A549 (cell line): Measurements from ENCODE around the gene PLXNA3. TPM values are rescaled to one million over a fixed set of nuclear protein-coding genes. Genes with fewer than 3 reads are reported as not detected.

Experiments used
- ATAC-seq, 2 experiments: fragments of 200-7000 bp in 1 of 2; fragments of >200 bp in 1 of 2; cut with Nextera tagmentation in 1 of 2; cut with Tn5 transposase in 1 of 2; 3 replicates each; pipeline versions ENCODE4 v1.8.0 to v1.9.1; 2018 to 2020; ENCODE audit warnings: mild to moderate bottlenecking in 1 of 2, moderate library complexity in 1 of 2
- CTCF ChIA-PET: fragments of 300-600 bp; sonication (Branson Sonifier 250); formaldehyde crosslinking; extraction: SDS; loops from one replicate; lab custom pipeline; 2021; ENCODE audit warnings: antibody characterized with exemption, inconsistent platforms; lab: Yijun Ruan, JAX
- POLR2A ChIA-PET: fragments of 350-600 bp; formaldehyde crosslinking; extraction: SDS; loops from one replicate; lab custom pipeline; 2021; ENCODE audit warnings: antibody characterized with exemption, inconsistent platforms; lab: Yijun Ruan, JAX
- DNase-seq, 2 experiments: peaks; one replicate each; pipeline versions ENCODE4 v3.0.0 to v3.0.0-alpha.2; 2011 to 2016; ENCODE audit warnings: low read depth in 1 of 2, low spot score in 1 of 2
- FAIRE-seq: peaks from 2 replicates; lab custom pipeline; 2011; peaks lifted over from hg19 to GRCh38; lab: Jason Lieb, UNC
- H3K27ac ChIP-seq, 2 experiments: fragments of >200 bp; sonication (Bioruptor Twin); formaldehyde crosslinking; 3 replicates each; pipeline ENCODE4 v1.5.1; 2016 to 2017
- H3K4me1 ChIP-seq: fragments of >200 bp; sonication (Bioruptor Twin); formaldehyde crosslinking; 3 replicates; pipeline ENCODE4 v1.6.1; 2016
- H3K4me2 ChIP-seq: fragments of >200 bp; sonication (Bioruptor Twin); formaldehyde crosslinking; 3 replicates; pipeline ENCODE4 v1.6.1; 2016
- H3K4me3 ChIP-seq: fragments of >200 bp; sonication (Bioruptor Twin); formaldehyde crosslinking; 3 replicates; pipeline ENCODE4 v1.5.1; 2016
- H3K9me3 ChIP-seq: fragments of >200 bp; sonication (Bioruptor Twin); formaldehyde crosslinking; 3 replicates; pipeline ENCODE4 v1.6.1; 2016
- BHLHE40 ChIP-seq: IDR thresholded peaks from 2 replicates; pipeline ENCODE4 v1.6.1; 2012; ENCODE audit warnings: low read depth, low read length, inconsistent platforms
- CBX2 ChIP-seq: fragments of 200-600 bp; sonication (generic); IDR thresholded peaks from 2 replicates; pipeline ENCODE4 v1.6.1; 2016; ENCODE audit warnings: low read depth, mild to moderate bottlenecking, borderline replicate concordance
- CEBPB ChIP-seq, 2 experiments: fragments of >200 bp in 1 of 2; sonication (Bioruptor Twin) in 1 of 2; formaldehyde crosslinking in 1 of 2; IDR thresholded peaks; 2 replicates each; pipeline ENCODE4 v1.6.1; 2012 to 2016
- EHF ChIP-seq: fragments of 250-450 bp; sonication (Bioruptor Pico); IDR thresholded peaks from 2 replicates; pipeline ENCODE4 v1.5.0; 2020; ENCODE audit warnings: mild to moderate bottlenecking
- EHMT2 ChIP-seq: fragments of 200-600 bp; sonication (generic); IDR thresholded peaks from 2 replicates; pipeline ENCODE4 v1.6.1; 2016; ENCODE audit warnings: antibody characterized with exemption, low read depth, mild to moderate bottlenecking, moderate library complexity
- EP300 ChIP-seq, 2 experiments: fragments of >200 bp; sonication (Bioruptor Twin); formaldehyde crosslinking; IDR thresholded peaks; 2 replicates in 1 of 2; 3 replicates in 1 of 2; pipeline ENCODE4 v1.6.1; 2016 to 2017
- ESRRA ChIP-seq: fragments of 150-350 bp; IDR thresholded peaks from 2 replicates; pipeline ENCODE4 v1.6.1; 2014; ENCODE audit warnings: mild to moderate bottlenecking, low read length, borderline replicate concordance
- FOSB ChIP-seq: fragments of 250-450 bp; sonication (Bioruptor Pico); IDR thresholded peaks from 2 replicates; pipeline ENCODE4 v1.5.0; 2020; ENCODE audit warnings: mild to moderate bottlenecking, moderate library complexity
- FOSL2 ChIP-seq, 2 experiments: fragments of 450-650 bp in 1 of 2; fragments of >200 bp in 1 of 2; sonication (Bioruptor Twin) in 1 of 2; formaldehyde crosslinking; IDR thresholded peaks; 2 replicates each; pipeline versions ENCODE4 v1.5.0 to v1.6.1; 2016 to 2020; ENCODE audit warnings: mild to moderate bottlenecking in 1 of 2, moderate library complexity in 1 of 2
- HDAC2 ChIP-seq: fragments of 200-600 bp; sonication (generic); IDR thresholded peaks from 2 replicates; pipeline ENCODE4 v1.6.1; 2016
- HOXA7 ChIP-seq: fragments of 250-450 bp; sonication (Bioruptor Pico); IDR thresholded peaks from 2 replicates; pipeline ENCODE4 v1.5.0; 2020; ENCODE audit warnings: mild to moderate bottlenecking, moderate library complexity
- HOXB13 ChIP-seq: fragments of 250-450 bp; sonication (Bioruptor Pico); IDR thresholded peaks from 2 replicates; pipeline ENCODE4 v1.5.0; 2020; ENCODE audit warnings: low read depth, mild to moderate bottlenecking, moderate library complexity
- HOXB5 ChIP-seq: fragments of 250-450 bp; sonication (Bioruptor Pico); IDR thresholded peaks from 2 replicates; pipeline ENCODE4 v1.5.0; 2020; ENCODE audit warnings: mild to moderate bottlenecking, moderate library complexity
- MAFK ChIP-seq: fragments of 450-650 bp; IDR thresholded peaks from 2 replicates; pipeline ENCODE4 v1.6.1; 2014; ENCODE audit not compliant: partially characterized antibody
- MAZ ChIP-seq: fragments of 150-350 bp; IDR thresholded peaks from 2 replicates; pipeline ENCODE4 v1.6.1; 2014; ENCODE audit warnings: antibody characterized with exemption, low read depth, low read length, borderline replicate concordance
- NFE2L2 ChIP-seq: fragments of 150-350 bp; conservative IDR thresholded peaks from 2 replicates; pipeline ENCODE4 v1.6.1; 2014; ENCODE audit warnings: low read length
- NR3C1 ChIP-seq: fragments of >200 bp; sonication (Bioruptor Twin); formaldehyde crosslinking; IDR thresholded peaks from 3 replicates; pipeline ENCODE4 v1.6.1; 2017
- RAD21 ChIP-seq, 2 experiments: fragments of >200 bp in 1 of 2; sonication (Bioruptor Twin) in 1 of 2; formaldehyde crosslinking in 1 of 2; IDR thresholded peaks in 1 of 2; conservative IDR thresholded peaks in 1 of 2; 2 replicates in 1 of 2; 3 replicates in 1 of 2; pipeline ENCODE4 v1.6.1; 2012 to 2018; ENCODE audit warnings: inconsistent platforms in 1 of 2
- RCOR1 ChIP-seq: fragments of 150-350 bp; IDR thresholded peaks from 2 replicates; pipeline ENCODE4 v1.6.1; 2014; ENCODE audit warnings: antibody characterized with exemption, low read length, low read depth
- RNF2 ChIP-seq: fragments of 200-600 bp; sonication (generic); IDR thresholded peaks from 2 replicates; pipeline ENCODE4 v1.6.1; 2016; ENCODE audit warnings: low read depth, mild to moderate bottlenecking, antibody characterized with exemption, moderate library complexity, borderline replicate concordance
- SMC3 ChIP-seq: fragments of >200 bp; sonication (Bioruptor Twin); formaldehyde crosslinking; IDR thresholded peaks from 3 replicates; pipeline ENCODE4 v1.6.1; 2018; ENCODE audit warnings: inconsistent platforms
- SREBF2 ChIP-seq: fragments of 450-650 bp; IDR thresholded peaks from 2 replicates; pipeline ENCODE4 v1.6.1; 2014; ENCODE audit warnings: mild to moderate bottlenecking, moderate library complexity
- ZFP36 ChIP-seq: fragments of 450-650 bp; IDR thresholded peaks from 2 replicates; pipeline ENCODE4 v1.6.1; 2014; ENCODE audit warnings: borderline replicate concordance; ENCODE audit not compliant: partially characterized antibody
- ZNF302 ChIP-seq: fragments of 250-450 bp; sonication (Bioruptor Pico); IDR thresholded peaks from 2 replicates; pipeline ENCODE4 v1.9.0; 2021; ENCODE audit warnings: inconsistent platforms, mild to moderate bottlenecking, moderate library complexity
- WGBS: methylation state at CpG from one replicate; pipeline ENCODE4 v1.1.6; 2017; ENCODE audit errors: missing lambda C conversion rate; 5-methylcytosine and 5-hydroxymethylcytosine counted together
- polyA plus RNA-seq, 4 experiments: library from polyadenylated mRNA; depleted of rRNA in 3 of 4; stranded (reverse); fragments of >200 nt; fragmentation: RNase III in 1 of 4; extraction: RNeasy Plus Mini Kit Qiagen cat#74134 plus additional on column Dnase treatment in 1 of 4; gene quantifications; 2 replicates in 3 of 4; 3 replicates in 1 of 4; pipeline ENCODE4 v1.2.3, GENCODE V29; 2011 to 2017
- TF ChIP-seq, protein P1 (sequence below): fragments of >200 bp; sonication (Bioruptor Twin); formaldehyde crosslinking; IDR thresholded peaks from 2 replicates; pipeline ENCODE4 v1.6.1; 2016
- TF ChIP-seq, protein P2 (sequence below): fragments of >200 bp; sonication (Bioruptor Twin); formaldehyde crosslinking; IDR thresholded peaks from 3 replicates; pipeline ENCODE4 v1.5.1; 2016
- TF ChIP-seq, protein P3 (sequence below): IDR thresholded peaks from 2 replicates; pipeline ENCODE4 v1.6.1; 2012

PLXNA3 gene
- polyA plus RNA-seq, 2 of the 4 experiments (the other 2 are of a cell fraction), result 3.4 to 10.1 TPM

DNA sequence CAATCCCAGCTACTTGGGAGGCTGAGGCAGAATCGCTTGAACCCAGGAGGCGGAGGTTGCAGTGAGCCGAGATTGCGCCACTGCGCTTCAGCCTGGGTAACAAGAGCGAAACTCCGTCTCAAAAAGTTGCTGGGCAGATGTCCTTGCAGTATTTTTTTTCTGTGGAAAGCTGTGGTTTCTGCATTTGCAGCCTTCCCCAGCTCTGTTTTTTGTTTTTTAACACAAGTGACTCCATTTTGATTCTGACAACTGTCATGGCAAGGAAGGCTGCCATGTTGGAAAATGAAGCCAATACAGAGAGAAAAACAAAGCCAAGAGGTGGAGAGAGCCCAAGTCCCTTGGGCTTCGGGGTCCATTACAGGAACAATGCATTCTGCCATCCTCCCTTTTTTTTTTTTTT lies 44.0 kb downstream of the PLXNA3 start:
- no peak for FAIRE-seq
- CTCF ChIA-PET, result interaction anchor here (0.6 to 2.1 kb wide), 2 partner anchors 10 to 13 kb away, joined by 3 to 7 read pairs; no protein-coding TSS in a partner anchor

DNA sequence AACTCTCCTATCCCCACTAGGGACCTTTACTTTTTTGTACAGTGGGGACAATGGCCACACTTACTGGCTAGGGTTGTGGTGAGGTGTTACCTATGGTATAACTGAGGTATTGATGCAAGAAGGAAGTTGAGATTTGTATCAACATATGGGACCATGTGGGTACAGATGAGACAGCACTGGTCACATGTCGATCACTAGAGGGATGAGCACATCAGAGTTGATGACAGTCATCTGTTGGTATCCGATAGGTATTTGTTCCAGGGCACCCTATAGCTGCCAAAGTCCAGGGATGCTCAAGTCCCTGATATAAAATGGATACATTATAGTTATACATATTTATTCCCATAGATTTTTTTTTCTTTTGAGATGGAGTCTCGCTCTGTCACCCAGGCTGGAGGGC lies 44.9 kb downstream of the PLXNA3 start:
- 71% methylated on average over 3 of the region's 3 CpGs for WGBS
- H3K9me3 ChIP-seq, result no peaks in the 10 kb centered on the region
- FAIRE-seq, result no peak
- no peaks in the 10 kb centered on the region for H3K4me1 ChIP-seq
- CTCF ChIA-PET, result interaction anchor here (2.1 kb wide), 1 partner anchor 11 kb away, joined by 7 read pairs; no protein-coding TSS in a partner anchor
- no peak overlapping the region for H3K4me2 ChIP-seq
- H3K4me3 ChIP-seq, result no peak overlapping the region
- POLR2A ChIA-PET, result no interaction called here
- H3K27ac ChIP-seq, result no peak overlapping the region
- TF ChIP-seq NR3C1 (no peak), EHMT2 (no peak), CEBPB (IDR thresholded peaks at IDR 0.05) (no peak), FOSB (no peak), HOXB13 (CRISPR knock-in tag) (no peak), MAZ (no peak), RCOR1 (no peak), BHLHE40 (no peak), HDAC2 (no peak), ZFP36 (no peak), RAD21 (conservative IDR thresholded peaks at IDR 0.05 in 1 of 2, IDR thresholded peaks at IDR 0.05 in 1 of 2) (no peak), EP300 (IDR thresholded peaks at IDR 0.05) (no peak), RNF2 (no peak), HOXB5 (CRISPR knock-in tag) (no peak), SREBF2 (no peak), NFE2L2 (no peak), CBX2 (no peak)
- TF ChIP-seq, protein P1, sequence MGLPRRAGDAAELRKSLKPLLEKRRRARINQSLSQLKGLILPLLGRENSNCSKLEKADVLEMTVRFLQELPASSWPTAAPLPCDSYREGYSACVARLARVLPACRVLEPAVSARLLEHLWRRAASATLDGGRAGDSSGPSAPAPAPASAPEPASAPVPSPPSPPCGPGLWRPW, result no peak
- TF ChIP-seq, protein P2, sequence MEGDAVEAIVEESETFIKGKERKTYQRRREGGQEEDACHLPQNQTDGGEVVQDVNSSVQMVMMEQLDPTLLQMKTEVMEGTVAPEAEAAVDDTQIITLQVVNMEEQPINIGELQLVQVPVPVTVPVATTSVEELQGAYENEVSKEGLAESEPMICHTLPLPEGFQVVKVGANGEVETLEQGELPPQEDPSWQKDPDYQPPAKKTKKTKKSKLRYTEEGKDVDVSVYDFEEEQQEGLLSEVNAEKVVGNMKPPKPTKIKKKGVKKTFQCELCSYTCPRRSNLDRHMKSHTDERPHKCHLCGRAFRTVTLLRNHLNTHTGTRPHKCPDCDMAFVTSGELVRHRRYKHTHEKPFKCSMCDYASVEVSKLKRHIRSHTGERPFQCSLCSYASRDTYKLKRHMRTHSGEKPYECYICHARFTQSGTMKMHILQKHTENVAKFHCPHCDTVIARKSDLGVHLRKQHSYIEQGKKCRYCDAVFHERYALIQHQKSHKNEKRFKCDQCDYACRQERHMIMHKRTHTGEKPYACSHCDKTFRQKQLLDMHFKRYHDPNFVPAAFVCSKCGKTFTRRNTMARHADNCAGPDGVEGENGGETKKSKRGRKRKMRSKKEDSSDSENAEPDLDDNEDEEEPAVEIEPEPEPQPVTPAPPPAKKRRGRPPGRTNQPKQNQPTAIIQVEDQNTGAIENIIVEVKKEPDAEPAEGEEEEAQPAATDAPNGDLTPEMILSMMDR, result no peak
- TF ChIP-seq, protein P3, sequence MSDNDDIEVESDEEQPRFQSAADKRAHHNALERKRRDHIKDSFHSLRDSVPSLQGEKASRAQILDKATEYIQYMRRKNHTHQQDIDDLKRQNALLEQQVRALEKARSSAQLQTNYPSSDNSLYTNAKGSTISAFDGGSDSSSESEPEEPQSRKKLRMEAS, result no peak
- DNase-seq, result no peak
- peak; percentile 14 to 51; a peak in 2 of 6 replicates for ATAC-seq

More for the DNA sequence above, 44.0 kb downstream of the PLXNA3 start:
- 71% methylated on average over 8 of the region's 8 CpGs for WGBS
- POLR2A ChIA-PET, result no interaction called here
- Histone ChIP-seq H3K4me3 (no peak overlapping the region), H3K4me1 (no peaks in the 10 kb centered on the region), H3K9me3 (no peaks in the 10 kb centered on the region), H3K27ac (no peak overlapping the region), H3K4me2 (no peak overlapping the region)
- ATAC-seq, result no peak
- no peak for TF ChIP-seq ZNF302 (CRISPR knock-in tag)
- no peak for TF ChIP-seq HOXA7
- no peak for TF ChIP-seq RNF2
- no peak for TF ChIP-seq SMC3
- no peak for TF ChIP-seq MAZ
- no peak for TF ChIP-seq SREBF2
- TF ChIP-seq FOSL2 (IDR thresholded peaks at IDR 0.05), result no peak
- no peak for TF ChIP-seq FOSL2 (CRISPR knock-in tag; IDR thresholded peaks at IDR 0.05)
- no peak for DNase-seq

DNA sequence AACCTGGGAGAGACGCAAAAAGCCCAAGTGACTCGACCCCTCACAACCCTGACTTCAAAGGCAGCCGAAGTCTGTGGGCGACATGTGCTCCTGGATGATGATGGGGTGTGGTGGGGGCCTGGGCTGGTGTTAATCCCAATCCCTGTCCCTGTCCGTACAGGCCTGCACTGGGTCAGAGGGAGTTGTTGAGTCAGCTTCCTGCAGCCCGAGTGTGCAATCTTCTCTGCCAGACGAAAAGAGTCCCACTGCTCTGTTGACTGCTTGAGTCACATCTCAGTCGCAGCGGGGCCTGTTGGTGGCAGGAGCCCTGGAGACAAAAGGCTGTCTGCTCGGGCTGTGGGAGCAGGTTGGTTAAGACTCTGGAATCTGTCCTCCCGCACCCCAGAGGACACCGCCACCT lies 47.7 kb downstream of the PLXNA3 start:
- 67% methylated on average over 12 of the region's 12 CpGs for WGBS
- no peak for FAIRE-seq
- Histone ChIP-seq H3K4me2 (no peak overlapping the region), H3K27ac (no peak overlapping the region), H3K9me3 (no peaks in the 10 kb centered on the region), H3K4me3 (no peak overlapping the region), H3K4me1 (no peaks in the 10 kb centered on the region)
- ChIA-PET CTCF (no interaction called here), POLR2A (no interaction called here)
- DNase-seq, result no peak
- peak in 1 of 2 experiments; percentile 21; a peak in 2 of 6 replicates for ATAC-seq
- TF ChIP-seq MAZ, result no peak
- TF ChIP-seq EHF, result no peak
- TF ChIP-seq ESRRA, result no peak
- no peak for TF ChIP-seq CEBPB (IDR thresholded peaks at IDR 0.05)
- TF ChIP-seq, protein P1, result no peak
- TF ChIP-seq ZFP36, result no peak
- no peak for TF ChIP-seq MAFK
- TF ChIP-seq, all 56 proteins: peak for 0
